Fibroblast of mammary gland (primary cell): ENCODE measurements around the gene E2F2.

ENCODE experiments used
- DNase-seq: peaks from one replicate; pipeline ENCODE4 v3.0.0-alpha.2; 2010; ENCODE audit warnings: low read depth
- H3K4me3 ChIP-seq: 2 replicates; pipeline ENCODE4 v1.5.1; 2011; ENCODE audit warnings: low read depth, mild to moderate bottlenecking, low read length, moderate library complexity; ENCODE audit not compliant: control insufficient read depth
- TF ChIP-seq, protein P1 (sequence below): conservative IDR thresholded peaks from 2 replicates; pipeline ENCODE4 v1.5.1; 2011; ENCODE audit warnings: low read depth, low read length, inconsistent platforms; ENCODE audit not compliant: control insufficient read depth, insufficient read depth

Gene E2F2

GRCh38 chr1:23521588-23521987, 9.4 kb downstream of the E2F2 start:
- no peak overlapping the region for H3K4me3 ChIP-seq
- DNase-seq: peak; percentile 21
- TF ChIP-seq, protein P1, sequence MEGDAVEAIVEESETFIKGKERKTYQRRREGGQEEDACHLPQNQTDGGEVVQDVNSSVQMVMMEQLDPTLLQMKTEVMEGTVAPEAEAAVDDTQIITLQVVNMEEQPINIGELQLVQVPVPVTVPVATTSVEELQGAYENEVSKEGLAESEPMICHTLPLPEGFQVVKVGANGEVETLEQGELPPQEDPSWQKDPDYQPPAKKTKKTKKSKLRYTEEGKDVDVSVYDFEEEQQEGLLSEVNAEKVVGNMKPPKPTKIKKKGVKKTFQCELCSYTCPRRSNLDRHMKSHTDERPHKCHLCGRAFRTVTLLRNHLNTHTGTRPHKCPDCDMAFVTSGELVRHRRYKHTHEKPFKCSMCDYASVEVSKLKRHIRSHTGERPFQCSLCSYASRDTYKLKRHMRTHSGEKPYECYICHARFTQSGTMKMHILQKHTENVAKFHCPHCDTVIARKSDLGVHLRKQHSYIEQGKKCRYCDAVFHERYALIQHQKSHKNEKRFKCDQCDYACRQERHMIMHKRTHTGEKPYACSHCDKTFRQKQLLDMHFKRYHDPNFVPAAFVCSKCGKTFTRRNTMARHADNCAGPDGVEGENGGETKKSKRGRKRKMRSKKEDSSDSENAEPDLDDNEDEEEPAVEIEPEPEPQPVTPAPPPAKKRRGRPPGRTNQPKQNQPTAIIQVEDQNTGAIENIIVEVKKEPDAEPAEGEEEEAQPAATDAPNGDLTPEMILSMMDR: no peak

- DNase-seq: no peak
- TF ChIP-seq, protein P1: no peak
- H3K4me3 ChIP-seq: no peak overlapping the region
These were observed 13.5 kb downstream of the E2F2 start for GRCh38 chr1:23517581-23517980.

- TF ChIP-seq, protein P1: no peak
- DNase-seq: no peak
- H3K4me3 ChIP-seq: no peak overlapping the region
These were observed 15.1 kb downstream of the E2F2 start for GRCh38 chr1:23515905-23516304.

- H3K4me3 ChIP-seq: no peak overlapping the region
- DNase-seq: no peak
- TF ChIP-seq, protein P1: no peak
These were observed 16.8 kb downstream of the E2F2 start for GRCh38 chr1:23514111-23514679.

DNA sequence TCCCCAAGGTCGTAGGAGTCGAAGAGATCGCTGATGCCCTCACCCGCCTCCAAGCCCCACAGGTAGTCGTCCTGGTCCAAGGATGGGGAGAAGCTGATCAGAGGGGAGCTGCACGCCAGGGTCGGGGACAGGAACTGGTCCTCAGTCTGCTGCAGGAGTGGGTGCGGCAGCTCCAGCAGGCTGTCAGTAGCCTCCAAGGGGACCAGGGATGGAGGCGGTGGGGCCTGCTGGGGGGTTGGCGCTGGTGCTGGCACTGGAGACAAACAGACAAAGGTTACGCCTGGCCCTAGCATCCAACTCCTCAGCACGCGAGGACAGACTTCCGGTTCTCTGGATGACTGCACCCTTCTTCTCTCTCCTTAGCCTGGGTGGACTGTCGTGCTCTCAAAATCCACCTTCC, 21.1 kb downstream of the E2F2 start:
- TF ChIP-seq, protein P1: no peak
- no peak overlapping the region for H3K4me3 ChIP-seq
- no peak for DNase-seq

- H3K4me3 ChIP-seq: no peak overlapping the region
- DNase-seq: no peak
- TF ChIP-seq, protein P1: no peak
These were observed 24.5 kb downstream of the E2F2 start for GRCh38 chr1:23506376-23507107.
